GM12878 (cell line): ENCODE results near the gene SORCS1.

Experiments
- CHD2 ChIP-seq: IDR thresholded peaks from 2 replicates; pipeline ENCODE4 v1.6.1; 2011; ENCODE audit warnings: low read depth, low read length, improper control_type of control experiment, borderline replicate concordance
- NFIC ChIP-seq: IDR thresholded peaks from 2 replicates; pipeline ENCODE4 v1.6.1; 2012; ENCODE audit warnings: low read depth, mild to moderate bottlenecking, inconsistent platforms, low read length, moderate library complexity
- NFXL1 ChIP-seq: fragments of 450-650 bp; IDR thresholded peaks from 2 replicates; pipeline ENCODE4 v1.6.1; 2017; ENCODE audit warnings: antibody characterized with exemption, mild to moderate bottlenecking, borderline replicate concordance
- POLR2AphosphoS5 ChIP-seq: IDR thresholded peaks from 2 replicates; pipeline ENCODE4 v1.6.1; 2011; ENCODE audit warnings: mild to moderate bottlenecking, low read length, inconsistent platforms
- SREBF1 ChIP-seq: IDR thresholded peaks from 2 replicates; pipeline ENCODE4 v1.6.1; 2012; ENCODE audit warnings: mild to moderate bottlenecking, low read length
- TF ChIP-seq, protein P1 (sequence below), 3 experiments: IDR thresholded peaks in 2 of 3; conservative IDR thresholded peaks in 1 of 3; 2 replicates each; pipeline ENCODE4 v1.5.1; 2011; ENCODE audit warnings: low read depth in 3 of 3, low read length in 3 of 3, mild to moderate bottlenecking in 3 of 3, control low read depth in 2 of 3, moderate library complexity in 2 of 3, inconsistent platforms in 1 of 3, mixed read lengths in 1 of 3; ENCODE audit not compliant: control insufficient read depth in 2 of 3, insufficient read depth in 1 of 3; ENCODE audit errors: extremely low read depth in 1 of 3

GRCh38 chr10:106919871-106920282, 244.6 kb downstream of the SORCS1 start:
- TF ChIP-seq NFXL1 (no peak), POLR2AphosphoS5 (no peak), CHD2 (no peak), SREBF1 (no peak), NFIC (peak; percentile 55; the same call in 1 of the 2 replicates)
- TF ChIP-seq, protein P1, sequence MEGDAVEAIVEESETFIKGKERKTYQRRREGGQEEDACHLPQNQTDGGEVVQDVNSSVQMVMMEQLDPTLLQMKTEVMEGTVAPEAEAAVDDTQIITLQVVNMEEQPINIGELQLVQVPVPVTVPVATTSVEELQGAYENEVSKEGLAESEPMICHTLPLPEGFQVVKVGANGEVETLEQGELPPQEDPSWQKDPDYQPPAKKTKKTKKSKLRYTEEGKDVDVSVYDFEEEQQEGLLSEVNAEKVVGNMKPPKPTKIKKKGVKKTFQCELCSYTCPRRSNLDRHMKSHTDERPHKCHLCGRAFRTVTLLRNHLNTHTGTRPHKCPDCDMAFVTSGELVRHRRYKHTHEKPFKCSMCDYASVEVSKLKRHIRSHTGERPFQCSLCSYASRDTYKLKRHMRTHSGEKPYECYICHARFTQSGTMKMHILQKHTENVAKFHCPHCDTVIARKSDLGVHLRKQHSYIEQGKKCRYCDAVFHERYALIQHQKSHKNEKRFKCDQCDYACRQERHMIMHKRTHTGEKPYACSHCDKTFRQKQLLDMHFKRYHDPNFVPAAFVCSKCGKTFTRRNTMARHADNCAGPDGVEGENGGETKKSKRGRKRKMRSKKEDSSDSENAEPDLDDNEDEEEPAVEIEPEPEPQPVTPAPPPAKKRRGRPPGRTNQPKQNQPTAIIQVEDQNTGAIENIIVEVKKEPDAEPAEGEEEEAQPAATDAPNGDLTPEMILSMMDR (IDR thresholded peaks at IDR 0.05 in 2 of 3, conservative IDR thresholded peaks at IDR 0.05 in 1 of 3; ENCODE audit: control insufficient read depth in 2 of 3, extremely low read depth in 1 of 3, insufficient read depth in 1 of 3, low read depth in 3 of 3, low read length in 3 of 3): no peak
